Hindlimb muscle (tissue), 1 donor: Measurements from ENCODE around the gene CFL2. TPM values are rescaled to one million over a fixed set of nuclear protein-coding genes. Genes with fewer than 3 reads are reported as not detected.

Experiments
- DNase-seq: peaks from one replicate; pipeline ENCODE4 v3.0.0-alpha.2; 2013
- polyA plus RNA-seq: library from polyadenylated mRNA; unstranded; fragments of 120-200 nt; gene quantifications from one replicate; pipeline ENCODE4 v1.2.1, GENCODE V29; 2013; ENCODE audit not compliant: insufficient read length

The CFL2 gene
- polyA plus RNA-seq, 1 donor: 647 TPM

GRCh38 chr14:34671716-34672115 lies 42.7 kb downstream of the CFL2 start:
- DNase-seq: no peak

DNA sequence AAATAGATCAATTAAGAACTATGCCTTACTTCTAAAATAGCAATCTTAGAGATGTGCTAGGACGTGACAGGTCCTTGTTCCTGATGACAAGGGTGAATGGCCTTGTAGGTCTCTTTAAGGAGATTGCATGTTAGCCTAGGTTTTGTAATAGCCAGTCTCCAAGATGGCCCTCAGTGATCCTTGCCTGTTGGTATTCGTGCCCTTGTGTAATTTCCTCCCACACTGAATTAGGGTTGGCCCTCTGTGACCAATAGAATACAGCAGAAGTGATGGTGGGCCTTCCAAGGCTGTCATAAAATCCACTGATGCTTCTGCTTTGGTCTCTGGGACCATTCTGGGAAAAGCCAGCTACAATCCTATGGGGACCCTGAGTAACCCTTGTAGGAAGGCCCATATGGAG lies 46.3 kb downstream of the CFL2 start:
- no peak for DNase-seq

DNA sequence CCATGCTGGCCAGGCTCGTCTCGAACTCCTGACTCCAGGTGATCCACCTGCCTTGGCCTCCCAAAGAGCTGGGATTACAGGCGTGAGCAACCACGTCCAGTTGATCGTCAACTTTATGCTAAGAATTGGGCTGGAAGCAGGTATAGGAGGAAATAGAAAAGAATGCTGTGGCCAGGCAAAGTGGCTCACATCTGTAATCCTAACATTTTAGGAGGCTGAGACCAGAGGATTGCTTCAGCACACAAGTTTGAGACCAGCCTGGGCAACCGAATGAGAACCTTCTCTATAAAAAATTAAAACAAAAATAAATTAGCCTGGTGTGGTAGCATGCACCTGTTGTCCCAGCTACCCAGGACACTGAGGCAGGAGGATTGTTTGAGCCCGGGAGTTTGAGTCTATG lies 47.4 kb downstream of the CFL2 start:
- no peak for DNase-seq

DNA sequence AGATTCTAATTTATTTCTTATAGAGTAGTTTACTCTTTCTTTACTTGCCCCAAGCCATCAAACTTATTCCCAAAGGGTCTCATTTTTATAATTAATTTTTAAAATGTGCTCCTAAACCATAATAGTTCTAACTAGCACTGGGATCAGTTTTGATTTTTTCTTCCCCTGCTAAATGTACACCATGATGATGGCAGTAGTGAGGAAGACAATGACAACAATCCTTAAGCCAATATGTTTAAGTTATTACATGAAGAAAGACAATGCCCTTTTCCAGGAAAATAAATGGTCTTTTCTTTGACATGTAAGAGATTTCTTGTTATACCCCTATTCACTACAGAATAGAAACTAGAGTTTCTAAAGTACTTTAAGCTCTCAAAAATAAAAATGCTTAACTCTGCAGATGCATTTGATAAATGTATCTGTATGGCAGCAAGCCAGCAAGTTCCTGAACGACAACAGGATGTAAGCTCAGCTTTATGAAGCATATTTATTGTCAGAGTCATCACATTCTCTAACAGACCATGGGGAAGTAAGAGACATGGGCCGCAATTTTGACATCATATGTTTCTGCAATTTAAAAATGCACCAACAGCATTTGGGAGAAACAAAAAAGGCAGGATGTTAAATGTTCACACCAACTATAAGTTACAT lies 48.5 kb downstream of the CFL2 start:
- peak; percentile 53 for DNase-seq

DNA sequence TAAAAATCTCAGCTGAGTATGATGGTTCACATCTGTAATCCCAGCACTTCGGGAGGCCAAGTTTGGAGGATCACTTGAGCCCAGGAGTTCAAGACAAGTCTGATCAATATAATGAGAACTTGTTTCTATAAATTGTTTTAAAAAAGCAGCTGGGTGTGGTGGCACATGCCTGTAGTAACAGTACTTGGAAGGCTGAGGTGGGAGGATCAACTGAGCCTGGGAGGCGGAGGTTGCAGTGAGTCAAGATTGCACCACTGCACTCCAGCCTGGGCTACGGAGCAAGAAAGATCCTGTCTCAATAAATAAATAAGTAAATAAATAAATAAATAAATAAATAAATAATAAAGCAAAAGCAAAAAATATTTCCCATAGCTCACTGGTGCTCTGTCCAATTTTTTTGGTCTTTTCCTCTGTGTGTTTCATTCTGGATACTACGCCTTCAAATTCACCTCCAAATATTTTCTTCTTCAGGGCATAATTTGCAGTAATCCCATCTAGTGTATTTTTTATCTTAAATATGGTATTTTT lies 51.8 kb downstream of the CFL2 start:
- no peak for DNase-seq

DNA sequence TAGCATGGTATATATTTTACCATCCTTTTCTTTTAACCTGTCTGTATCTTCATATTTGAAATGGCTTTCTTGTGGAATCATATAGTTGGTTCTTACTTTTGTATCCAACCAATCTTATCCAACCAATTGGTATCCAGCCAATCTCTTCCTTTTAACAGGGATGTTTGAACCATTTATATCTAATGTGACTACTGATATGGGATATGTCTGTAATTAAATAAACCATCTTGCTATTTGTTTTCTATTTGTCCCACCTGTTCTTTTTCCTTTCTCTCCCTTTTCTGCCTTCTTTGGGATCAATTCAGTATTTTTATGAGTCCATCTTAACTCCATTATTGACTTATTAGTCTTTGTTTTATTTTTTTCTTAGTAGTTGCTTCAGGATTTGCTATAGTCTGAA lies 53.6 kb downstream of the CFL2 start:
- DNase-seq: no peak

Other genes with a start within 250 kb of the CFL2 start
- 28.6 TPM for gene EAPP, start 174.9 kb downstream of the CFL2 start, polyA plus RNA-seq
- gene SNX6, start 84.4 kb downstream of the CFL2 start, polyA plus RNA-seq: 67.4 TPM
- 20.3 TPM for gene BAZ1A, start 160.8 kb upstream of the CFL2 start, polyA plus RNA-seq